Astrocyte of the cerebellum (primary cell): ENCODE data around the gene LHFPL2.

Experiments used
- DNase-seq: peaks from one replicate; pipeline ENCODE4 v3.0.0-alpha.2; 2011; ENCODE audit warnings: low read depth
- H3K4me3 ChIP-seq: 2 replicates; pipeline ENCODE4 v1.5.1; 2011; ENCODE audit warnings: mild to moderate bottlenecking, low read depth, low read length, moderate library complexity
- CTCF ChIP-seq: IDR thresholded peaks from 2 replicates; pipeline ENCODE4 v1.5.1; 2012; ENCODE audit warnings: low read length, low read depth, moderate library complexity, mild to moderate bottlenecking; ENCODE audit errors: missing control alignments
- in situ Hi-C: cut with HindIII; loops from 2 replicates; pipeline ENCODE4 v1.10.0; 2017; ENCODE audit warnings: low sequenced_read_pairs

The LHFPL2 gene

GRCh38 chr5:78610636-78611035, 37.9 kb downstream of the LHFPL2 start:
- DNase-seq, result no peak
- in situ Hi-C loops, result no loop called here
- H3K4me3 ChIP-seq, result no peak overlapping the region
- no peak for TF ChIP-seq CTCF

GRCh38 chr5:78610163-78610583, 38.4 kb downstream of the LHFPL2 start:
- DNase-seq, result no peak
- in situ Hi-C loops, result no loop called here
- H3K4me3 ChIP-seq, result no peak overlapping the region
- TF ChIP-seq CTCF, result peak; percentile 13

DNA sequence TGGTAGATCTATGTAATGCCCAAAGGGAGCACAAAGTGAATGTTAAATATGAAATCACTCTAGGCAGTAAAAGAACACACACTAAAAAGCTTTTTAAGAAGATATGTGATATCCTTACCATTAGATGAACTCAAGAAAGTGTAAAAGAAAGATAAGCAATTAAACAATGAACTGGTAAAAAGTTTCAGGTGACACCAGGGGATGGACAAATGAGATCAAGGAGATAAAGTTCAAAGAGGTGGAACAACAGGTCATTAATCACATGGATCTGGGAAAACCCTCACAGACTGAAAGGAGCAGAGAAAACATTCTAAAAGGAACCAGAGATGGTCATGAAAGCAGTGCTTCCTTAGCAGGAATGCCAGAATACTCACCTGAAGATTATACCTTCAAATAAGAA, 40.7 kb downstream of the LHFPL2 start:
- TF ChIP-seq CTCF, result no peak
- no peak overlapping the region for H3K4me3 ChIP-seq
- in situ Hi-C loops, result no loop called here
- DNase-seq, result no peak

GRCh38 chr5:78606241-78606640, 42.3 kb downstream of the LHFPL2 start:
- H3K4me3 ChIP-seq, result no peak overlapping the region
- DNase-seq, result no peak
- in situ Hi-C loops, result no loop called here
- TF ChIP-seq CTCF, result no peak

DNA sequence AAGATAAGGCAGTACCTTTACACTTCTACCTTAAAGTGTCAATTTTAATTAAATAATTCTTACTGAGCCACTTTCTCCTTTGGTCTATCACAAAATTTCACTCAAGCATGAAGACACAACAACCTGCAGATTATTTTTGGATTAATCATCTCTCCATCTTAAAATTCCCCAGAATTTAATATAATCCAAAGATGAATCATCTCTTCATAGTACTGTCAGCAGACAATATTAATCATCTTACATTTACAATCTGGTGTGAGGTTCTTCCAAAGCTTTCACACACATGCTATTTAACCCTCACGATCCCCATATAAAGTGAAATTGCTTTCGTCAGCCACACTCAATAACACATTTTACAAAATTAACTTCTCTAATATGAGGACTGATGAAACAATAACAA, 43.0 kb downstream of the LHFPL2 start:
- H3K4me3 ChIP-seq, result no peak overlapping the region
- no peak for TF ChIP-seq CTCF
- in situ Hi-C loops, result no loop called here
- no peak for DNase-seq

- no peak overlapping the region for H3K4me3 ChIP-seq
- TF ChIP-seq CTCF, result no peak
- no peak for DNase-seq
- in situ Hi-C loops, result no loop called here
Measured at GRCh38 chr5:78604689-78605285, 43.8 kb downstream of the LHFPL2 start.
